Endodermal cell (in vitro differentiated cells): ENCODE results near the gene TMEM59L. TPM values are rescaled to one million over a fixed set of nuclear protein-coding genes. Genes with fewer than 3 reads are reported as not detected.

ENCODE experiments used
- DNase-seq: peaks from one replicate; pipeline ENCODE4 v3.0.0-alpha.2; 2017
- H3K27ac ChIP-seq: 2 replicates; pipeline ENCODE4 v1.5.1; 2013; ENCODE audit warnings: mild to moderate bottlenecking, low read depth, low read length, moderate library complexity
- H3K27me3 ChIP-seq: 2 replicates; pipeline ENCODE4 v1.6.1; 2013; ENCODE audit warnings: mild to moderate bottlenecking, low read length, moderate library complexity; ENCODE audit not compliant: insufficient read depth, control insufficient read depth, poor library complexity, severe bottlenecking
- H3K36me3 ChIP-seq: 2 replicates; pipeline ENCODE4 v1.7.0; 2013; ENCODE audit warnings: mild to moderate bottlenecking, low read length, moderate library complexity; ENCODE audit not compliant: control insufficient read depth, insufficient read depth
- H3K4me1 ChIP-seq: one replicate; pipeline ENCODE4 v1.7.0; 2013; ENCODE audit warnings: low read length; ENCODE audit not compliant: control insufficient read depth, insufficient read depth
- H3K4me3 ChIP-seq: 2 replicates; pipeline ENCODE4 v1.5.1; 2013; ENCODE audit warnings: mild to moderate bottlenecking, low read length, moderate library complexity
- H3K9ac ChIP-seq: 2 replicates; pipeline ENCODE4 v1.6.1; 2013; ENCODE audit warnings: mild to moderate bottlenecking, low read length, moderate library complexity; ENCODE audit not compliant: poor library complexity, severe bottlenecking; ENCODE audit errors: extremely low read depth
- H3K9me3 ChIP-seq: 2 replicates; pipeline ENCODE4 v1.6.1; 2013; ENCODE audit warnings: mild to moderate bottlenecking, low read length, moderate library complexity; ENCODE audit not compliant: control insufficient read depth
- H3K27ac Mint-ChIP-seq: 2 replicates; pipeline ENCODE4 v1.8.0; 2020; ENCODE audit warnings: mixed read lengths
- H3K27me3 Mint-ChIP-seq: 2 replicates; pipeline ENCODE4 v1.8.0; 2021; ENCODE audit warnings: mild to moderate bottlenecking, mixed read lengths; ENCODE audit not compliant: insufficient read depth
- H3K36me3 Mint-ChIP-seq: 2 replicates; pipeline ENCODE4 v1.8.0; 2020; ENCODE audit warnings: low read depth, mixed read lengths
- H3K4me1 Mint-ChIP-seq: 2 replicates; pipeline ENCODE4 v1.8.0; 2020; ENCODE audit warnings: mixed read lengths
- H3K4me3 Mint-ChIP-seq: 2 replicates; pipeline ENCODE4 v1.8.0; 2020; ENCODE audit warnings: mild to moderate bottlenecking, moderate library complexity, mixed read lengths
- H3K9me3 Mint-ChIP-seq: 2 replicates; pipeline ENCODE4 v1.8.0; 2020; ENCODE audit warnings: mild to moderate bottlenecking, mixed read lengths
- CTCF ChIP-seq: fragments of 200-600 bp; sonication (generic); conservative IDR thresholded peaks from 2 replicates; pipeline ENCODE4 v1.5.0; 2021; ENCODE audit warnings: antibody characterized with exemption, mild to moderate bottlenecking
- WGBS, 2 experiments: methylation state at CpG; one replicate each; pipeline versions ENCODE4 v1.1.5 to v1.1.7; 2013; ENCODE audit warnings: missing lambda C conversion rate in 2 of 2, mixed read lengths in 1 of 2; ENCODE audit not compliant: insufficient coverage in 1 of 2, insufficient read length in 1 of 2; 5-methylcytosine and 5-hydroxymethylcytosine counted together
- total RNA-seq, 2 donors: library from RNA; stranded (reverse); fragmentation: NEBNext Ultra II Directional in 1 of 2; extraction: Animal tissue kit (Norgen Biotek cat#: 25700) in 1 of 2; gene quantifications; 2 replicates in 1 of 2; 3 replicates in 1 of 2; pipeline ENCODE4 v1.2.1, GENCODE V29; 2021

Gene TMEM59L
- total RNA-seq, 2 donors from 2014 or later: 5.0 to 7.2 TPM

GRCh38 chr19:18667531-18668251, 55.0 kb downstream of the TMEM59L start:
- Histone ChIP-seq H3K4me3 (no peak overlapping the region), H3K4me1 (no peaks in the 10 kb centered on the region), H3K36me3 (no peaks in the 10 kb centered on the region), H3K9ac (no peak overlapping the region), H3K27me3 (no peaks in the 10 kb centered on the region), H3K9me3 (no peaks in the 10 kb centered on the region), H3K27ac (no peak overlapping the region)
- Mint-ChIP-seq H3K9me3 (no peaks in the 10 kb centered on the region), H3K27me3 (no peaks in the 10 kb centered on the region), H3K4me3 (no peak overlapping the region), H3K27ac (no peak overlapping the region), H3K4me1 (peaks cover 5% of the 10 kb centered on the region), H3K36me3 (peaks cover 18% of the 10 kb centered on the region)
- DNase-seq: no peak
- 95% methylated on average over 50 to 55 of the region's 55 CpGs for WGBS, 2 experiments
- TF ChIP-seq CTCF: no peak

- peaks cover 2% of the 10 kb centered on the region for H3K4me1 Mint-ChIP-seq
Observed at GRCh38 chr19:18668252-18668631, 55.6 kb downstream of the TMEM59L start.

GRCh38 chr19:18668744-18669523, 56.3 kb downstream of the TMEM59L start:
- Mint-ChIP-seq H3K9me3 (no peaks in the 10 kb centered on the region), H3K4me1 (no peaks in the 10 kb centered on the region), H3K27ac (no peak overlapping the region), H3K27me3 (no peaks in the 10 kb centered on the region), H3K36me3 (peaks cover 18% of the 10 kb centered on the region), H3K4me3 (no peak overlapping the region)
- Histone ChIP-seq H3K9ac (no peak overlapping the region), H3K4me3 (no peak overlapping the region), H3K4me1 (no peaks in the 10 kb centered on the region), H3K27me3 (no peaks in the 10 kb centered on the region), H3K9me3 (no peaks in the 10 kb centered on the region), H3K27ac (no peak overlapping the region), H3K36me3 (no peaks in the 10 kb centered on the region)
- no peak for DNase-seq
- TF ChIP-seq CTCF: no peak
- 96 to 97% methylated on average over 47 to 58 of the region's 58 CpGs for WGBS, 2 experiments

More at GRCh38 chr19:18668252-18668631, 55.6 kb downstream of the TMEM59L start:
- Histone ChIP-seq H3K4me1 (no peaks in the 10 kb centered on the region), H3K9me3 (no peaks in the 10 kb centered on the region), H3K36me3 (no peaks in the 10 kb centered on the region), H3K27ac (no peak overlapping the region), H3K27me3 (no peaks in the 10 kb centered on the region), H3K4me3 (no peak overlapping the region), H3K9ac (no peak overlapping the region)
- H3K27ac Mint-ChIP-seq: no peak overlapping the region
- H3K36me3 Mint-ChIP-seq: peaks cover 18% of the 10 kb centered on the region
- no peaks in the 10 kb centered on the region for H3K27me3 Mint-ChIP-seq
- no peak for TF ChIP-seq CTCF
- H3K4me3 Mint-ChIP-seq: no peak overlapping the region
- DNase-seq: no peak
- 92 to 97% methylated on average over 18 to 38 of the region's 38 CpGs for WGBS, 2 experiments
- H3K9me3 Mint-ChIP-seq: no peaks in the 10 kb centered on the region
